Stomach (tissue), 4 donors: ENCODE results near the gene ADD1.

Experiments used
- EP300 ChIP-seq: sonication (generic); formaldehyde crosslinking; IDR thresholded peaks from one replicate; pipeline ENCODE4 v1.6.1; 2017; ENCODE audit warnings: antibody characterized with exemption
- POLR2A ChIP-seq, 4 donors: fragments of 450-650 bp; IDR thresholded peaks; one replicate each; pipeline ENCODE4 v1.6.1; 2016; ENCODE audit warnings: antibody characterized with exemption in 4 of 4, control low read depth in 2 of 4, mild to moderate bottlenecking in 1 of 4, moderate library complexity in 1 of 4
- POLR2AphosphoS5 ChIP-seq, 3 donors: sonication (generic); formaldehyde crosslinking; IDR thresholded peaks; one replicate each; pipeline ENCODE4 v1.6.1; 2016; ENCODE audit warnings: antibody characterized with exemption in 3 of 3
- TF ChIP-seq, protein P1 (sequence below), 7 experiments: fragments of 450-650 bp in 4 of 7; fragments of 200-600 bp in 3 of 7; sonication (generic) in 3 of 7; IDR thresholded peaks; one replicate each; pipeline ENCODE4 v1.5.1; 2016 to 2019; ENCODE audit warnings: antibody characterized with exemption in 7 of 7, control low read depth in 2 of 7, mild to moderate bottlenecking in 1 of 7

GRCh38 chr4:2924765-2925301 is 81.2 kb downstream of the ADD1 start:
- TF ChIP-seq POLR2AphosphoS5 (IDR thresholded peaks at IDR 0.05) (no peak), EP300 (no peak), POLR2A (IDR thresholded peaks at IDR 0.05) (no peak)
- TF ChIP-seq, protein P1, sequence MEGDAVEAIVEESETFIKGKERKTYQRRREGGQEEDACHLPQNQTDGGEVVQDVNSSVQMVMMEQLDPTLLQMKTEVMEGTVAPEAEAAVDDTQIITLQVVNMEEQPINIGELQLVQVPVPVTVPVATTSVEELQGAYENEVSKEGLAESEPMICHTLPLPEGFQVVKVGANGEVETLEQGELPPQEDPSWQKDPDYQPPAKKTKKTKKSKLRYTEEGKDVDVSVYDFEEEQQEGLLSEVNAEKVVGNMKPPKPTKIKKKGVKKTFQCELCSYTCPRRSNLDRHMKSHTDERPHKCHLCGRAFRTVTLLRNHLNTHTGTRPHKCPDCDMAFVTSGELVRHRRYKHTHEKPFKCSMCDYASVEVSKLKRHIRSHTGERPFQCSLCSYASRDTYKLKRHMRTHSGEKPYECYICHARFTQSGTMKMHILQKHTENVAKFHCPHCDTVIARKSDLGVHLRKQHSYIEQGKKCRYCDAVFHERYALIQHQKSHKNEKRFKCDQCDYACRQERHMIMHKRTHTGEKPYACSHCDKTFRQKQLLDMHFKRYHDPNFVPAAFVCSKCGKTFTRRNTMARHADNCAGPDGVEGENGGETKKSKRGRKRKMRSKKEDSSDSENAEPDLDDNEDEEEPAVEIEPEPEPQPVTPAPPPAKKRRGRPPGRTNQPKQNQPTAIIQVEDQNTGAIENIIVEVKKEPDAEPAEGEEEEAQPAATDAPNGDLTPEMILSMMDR (IDR thresholded peaks at IDR 0.05), result no peak
